ENCODE results near the gene SRRM5. TPM values are rescaled to one million over a fixed set of nuclear protein-coding genes. Genes with fewer than 3 reads are reported as not detected.

The SRRM5 gene
- total and polyA plus RNA-seq, 4 donors = 0.07 to 0.09 (median 0.09) TPM

DNA sequence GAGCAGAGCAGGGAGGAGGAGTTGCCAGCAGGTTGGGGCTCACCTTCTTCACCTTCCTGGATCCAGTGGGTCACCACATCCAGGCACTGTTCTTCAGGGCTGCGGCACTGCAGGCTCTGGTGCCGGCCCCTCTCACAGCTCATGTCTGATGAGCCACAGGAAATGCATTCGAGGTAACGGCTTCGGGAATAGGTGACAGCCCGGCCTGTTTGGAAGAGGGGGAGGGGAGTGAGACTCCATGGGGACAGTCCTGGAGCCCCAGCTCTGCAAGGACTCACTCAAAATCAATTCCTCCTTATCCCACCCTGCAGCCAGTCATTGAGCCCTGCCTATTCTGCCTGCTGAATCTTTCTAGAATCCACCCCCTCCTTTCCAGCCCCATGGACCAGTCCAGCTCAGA, 44.5 kb downstream of the SRRM5 start:
- TF ChIP-seq, protein P1, sequence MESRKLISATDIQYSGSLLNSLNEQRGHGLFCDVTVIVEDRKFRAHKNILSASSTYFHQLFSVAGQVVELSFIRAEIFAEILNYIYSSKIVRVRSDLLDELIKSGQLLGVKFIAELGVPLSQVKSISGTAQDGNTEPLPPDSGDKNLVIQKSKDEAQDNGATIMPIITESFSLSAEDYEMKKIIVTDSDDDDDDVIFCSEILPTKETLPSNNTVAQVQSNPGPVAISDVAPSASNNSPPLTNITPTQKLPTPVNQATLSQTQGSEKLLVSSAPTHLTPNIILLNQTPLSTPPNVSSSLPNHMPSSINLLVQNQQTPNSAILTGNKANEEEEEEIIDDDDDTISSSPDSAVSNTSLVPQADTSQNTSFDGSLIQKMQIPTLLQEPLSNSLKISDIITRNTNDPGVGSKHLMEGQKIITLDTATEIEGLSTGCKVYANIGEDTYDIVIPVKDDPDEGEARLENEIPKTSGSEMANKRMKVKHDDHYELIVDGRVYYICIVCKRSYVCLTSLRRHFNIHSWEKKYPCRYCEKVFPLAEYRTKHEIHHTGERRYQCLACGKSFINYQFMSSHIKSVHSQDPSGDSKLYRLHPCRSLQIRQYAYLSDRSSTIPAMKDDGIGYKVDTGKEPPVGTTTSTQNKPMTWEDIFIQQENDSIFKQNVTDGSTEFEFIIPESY (IDR thresholded peaks at IDR 0.05) = no peak
- TF ChIP-seq RXRA (IDR thresholded peaks at IDR 0.05) (no peak), RAD21 (IDR thresholded peaks at IDR 0.05) (no peak), GABPA (IDR thresholded peaks at IDR 0.05 in 1 of 2, conservative IDR thresholded peaks at IDR 0.05 in 1 of 2) (no peak), JUND (IDR thresholded peaks at IDR 0.05) (no peak), HNF4A (conservative IDR thresholded peaks at IDR 0.05) (no peak), TAF1 (conservative IDR thresholded peaks at IDR 0.05) (no peak), EGR1 (IDR thresholded peaks at IDR 0.05; ENCODE audit: low read depth in 2 of 2) (no peak), YY1 (IDR thresholded peaks at IDR 0.05) (no peak), FOXA2 (IDR thresholded peaks at IDR 0.05) (no peak), FOXA1 (IDR thresholded peaks at IDR 0.05) (no peak), SP1 (IDR thresholded peaks at IDR 0.05) (no peak), HNF4G (IDR thresholded peaks at IDR 0.05) (no peak)
- TF ChIP-seq, protein P2, sequence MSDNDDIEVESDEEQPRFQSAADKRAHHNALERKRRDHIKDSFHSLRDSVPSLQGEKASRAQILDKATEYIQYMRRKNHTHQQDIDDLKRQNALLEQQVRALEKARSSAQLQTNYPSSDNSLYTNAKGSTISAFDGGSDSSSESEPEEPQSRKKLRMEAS (IDR thresholded peaks at IDR 0.05) = no peak
- TF ChIP-seq, protein P3, sequence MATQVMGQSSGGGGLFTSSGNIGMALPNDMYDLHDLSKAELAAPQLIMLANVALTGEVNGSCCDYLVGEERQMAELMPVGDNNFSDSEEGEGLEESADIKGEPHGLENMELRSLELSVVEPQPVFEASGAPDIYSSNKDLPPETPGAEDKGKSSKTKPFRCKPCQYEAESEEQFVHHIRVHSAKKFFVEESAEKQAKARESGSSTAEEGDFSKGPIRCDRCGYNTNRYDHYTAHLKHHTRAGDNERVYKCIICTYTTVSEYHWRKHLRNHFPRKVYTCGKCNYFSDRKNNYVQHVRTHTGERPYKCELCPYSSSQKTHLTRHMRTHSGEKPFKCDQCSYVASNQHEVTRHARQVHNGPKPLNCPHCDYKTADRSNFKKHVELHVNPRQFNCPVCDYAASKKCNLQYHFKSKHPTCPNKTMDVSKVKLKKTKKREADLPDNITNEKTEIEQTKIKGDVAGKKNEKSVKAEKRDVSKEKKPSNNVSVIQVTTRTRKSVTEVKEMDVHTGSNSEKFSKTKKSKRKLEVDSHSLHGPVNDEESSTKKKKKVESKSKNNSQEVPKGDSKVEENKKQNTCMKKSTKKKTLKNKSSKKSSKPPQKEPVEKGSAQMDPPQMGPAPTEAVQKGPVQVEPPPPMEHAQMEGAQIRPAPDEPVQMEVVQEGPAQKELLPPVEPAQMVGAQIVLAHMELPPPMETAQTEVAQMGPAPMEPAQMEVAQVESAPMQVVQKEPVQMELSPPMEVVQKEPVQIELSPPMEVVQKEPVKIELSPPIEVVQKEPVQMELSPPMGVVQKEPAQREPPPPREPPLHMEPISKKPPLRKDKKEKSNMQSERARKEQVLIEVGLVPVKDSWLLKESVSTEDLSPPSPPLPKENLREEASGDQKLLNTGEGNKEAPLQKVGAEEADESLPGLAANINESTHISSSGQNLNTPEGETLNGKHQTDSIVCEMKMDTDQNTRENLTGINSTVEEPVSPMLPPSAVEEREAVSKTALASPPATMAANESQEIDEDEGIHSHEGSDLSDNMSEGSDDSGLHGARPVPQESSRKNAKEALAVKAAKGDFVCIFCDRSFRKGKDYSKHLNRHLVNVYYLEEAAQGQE (IDR thresholded peaks at IDR 0.05) = no peak
- TF ChIP-seq, protein P4, sequence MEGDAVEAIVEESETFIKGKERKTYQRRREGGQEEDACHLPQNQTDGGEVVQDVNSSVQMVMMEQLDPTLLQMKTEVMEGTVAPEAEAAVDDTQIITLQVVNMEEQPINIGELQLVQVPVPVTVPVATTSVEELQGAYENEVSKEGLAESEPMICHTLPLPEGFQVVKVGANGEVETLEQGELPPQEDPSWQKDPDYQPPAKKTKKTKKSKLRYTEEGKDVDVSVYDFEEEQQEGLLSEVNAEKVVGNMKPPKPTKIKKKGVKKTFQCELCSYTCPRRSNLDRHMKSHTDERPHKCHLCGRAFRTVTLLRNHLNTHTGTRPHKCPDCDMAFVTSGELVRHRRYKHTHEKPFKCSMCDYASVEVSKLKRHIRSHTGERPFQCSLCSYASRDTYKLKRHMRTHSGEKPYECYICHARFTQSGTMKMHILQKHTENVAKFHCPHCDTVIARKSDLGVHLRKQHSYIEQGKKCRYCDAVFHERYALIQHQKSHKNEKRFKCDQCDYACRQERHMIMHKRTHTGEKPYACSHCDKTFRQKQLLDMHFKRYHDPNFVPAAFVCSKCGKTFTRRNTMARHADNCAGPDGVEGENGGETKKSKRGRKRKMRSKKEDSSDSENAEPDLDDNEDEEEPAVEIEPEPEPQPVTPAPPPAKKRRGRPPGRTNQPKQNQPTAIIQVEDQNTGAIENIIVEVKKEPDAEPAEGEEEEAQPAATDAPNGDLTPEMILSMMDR (IDR thresholded peaks at IDR 0.05; ENCODE audit: low read depth, low read length, missing input control) = no peak
- TF ChIP-seq, protein P5, sequence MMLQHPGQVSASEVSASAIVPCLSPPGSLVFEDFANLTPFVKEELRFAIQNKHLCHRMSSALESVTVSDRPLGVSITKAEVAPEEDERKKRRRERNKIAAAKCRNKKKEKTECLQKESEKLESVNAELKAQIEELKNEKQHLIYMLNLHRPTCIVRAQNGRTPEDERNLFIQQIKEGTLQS (IDR thresholded peaks at IDR 0.05) = no peak
- Histone ChIP-seq H3K9ac (ENCODE audit: low read depth in 1 of 2, low read length in 2 of 2) (no peak overlapping the region), H3K27ac (ENCODE audit: low read depth in 1 of 2, low read length in 2 of 2) (no peak overlapping the region), H3K36me3 (ENCODE audit: control insufficient read depth in 4 of 4, insufficient read depth in 3 of 4, low read depth in 1 of 4, low read length in 3 of 4) (peaks cover 0 to 10% (median 2%) of the 10 kb centered on the region in 4 donors), H3K27me3 (ENCODE audit: control insufficient read depth in 4 of 4, insufficient read depth in 4 of 4, low read length in 3 of 4) (no peaks in the 10 kb centered on the region), H3K4me1 (ENCODE audit: control insufficient read depth in 4 of 4, insufficient read depth in 4 of 4, low read length in 3 of 4) (peaks cover 0 to 4% (median 0%) of the 10 kb centered on the region in 4 donors), H3K9me3 (ENCODE audit: control insufficient read depth in 4 of 4, low read length in 3 of 4) (peaks cover 0 to 7% (median 5%) of the 10 kb centered on the region in 4 donors), H3K4me3 (ENCODE audit: low read depth in 1 of 3, low read length in 3 of 3) (no peak overlapping the region)
- 81% methylated on average over 6 of the region's 6 CpGs for WGBS
- no peak for DNase-seq (ENCODE audit: low spot score)

Measured in liver (tissue), 9 donors.